ENCODE data around the gene GIPC2. TPM values are rescaled to one million over a fixed set of nuclear protein-coding genes. Genes with fewer than 3 reads are reported as not detected.
"Not testable (repeated sequence)": the region's sequence is repeated elsewhere in the genome, so short reads cannot be mapped to it uniquely, and the experiment has no call there.

The GIPC2 gene, protein sequence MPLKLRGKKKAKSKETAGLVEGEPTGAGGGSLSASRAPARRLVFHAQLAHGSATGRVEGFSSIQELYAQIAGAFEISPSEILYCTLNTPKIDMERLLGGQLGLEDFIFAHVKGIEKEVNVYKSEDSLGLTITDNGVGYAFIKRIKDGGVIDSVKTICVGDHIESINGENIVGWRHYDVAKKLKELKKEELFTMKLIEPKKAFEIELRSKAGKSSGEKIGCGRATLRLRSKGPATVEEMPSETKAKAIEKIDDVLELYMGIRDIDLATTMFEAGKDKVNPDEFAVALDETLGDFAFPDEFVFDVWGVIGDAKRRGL
- polyA plus RNA-seq (2011; rRNA removed) (not detected in 2 replicates), polyA plus RNA-seq (2017; fragmentation: RNase III; extraction: RNeasy Plus Mini Kit Qiagen cat#74134 plus additional on column Dnase treatment) (0.04 to 0.07 TPM (median 0.06 TPM) in 3 replicates), polyA minus RNA-seq (2011; rRNA and poly(A)+ RNA removed) (not detected in 2 replicates)
- not detected in 2 replicates for polyA plus RNA-seq (2012; cell fraction: cytosol; rRNA removed)
- not detected in 2 replicates for polyA plus RNA-seq (2012; cell fraction: nucleus; rRNA removed)

DNA sequence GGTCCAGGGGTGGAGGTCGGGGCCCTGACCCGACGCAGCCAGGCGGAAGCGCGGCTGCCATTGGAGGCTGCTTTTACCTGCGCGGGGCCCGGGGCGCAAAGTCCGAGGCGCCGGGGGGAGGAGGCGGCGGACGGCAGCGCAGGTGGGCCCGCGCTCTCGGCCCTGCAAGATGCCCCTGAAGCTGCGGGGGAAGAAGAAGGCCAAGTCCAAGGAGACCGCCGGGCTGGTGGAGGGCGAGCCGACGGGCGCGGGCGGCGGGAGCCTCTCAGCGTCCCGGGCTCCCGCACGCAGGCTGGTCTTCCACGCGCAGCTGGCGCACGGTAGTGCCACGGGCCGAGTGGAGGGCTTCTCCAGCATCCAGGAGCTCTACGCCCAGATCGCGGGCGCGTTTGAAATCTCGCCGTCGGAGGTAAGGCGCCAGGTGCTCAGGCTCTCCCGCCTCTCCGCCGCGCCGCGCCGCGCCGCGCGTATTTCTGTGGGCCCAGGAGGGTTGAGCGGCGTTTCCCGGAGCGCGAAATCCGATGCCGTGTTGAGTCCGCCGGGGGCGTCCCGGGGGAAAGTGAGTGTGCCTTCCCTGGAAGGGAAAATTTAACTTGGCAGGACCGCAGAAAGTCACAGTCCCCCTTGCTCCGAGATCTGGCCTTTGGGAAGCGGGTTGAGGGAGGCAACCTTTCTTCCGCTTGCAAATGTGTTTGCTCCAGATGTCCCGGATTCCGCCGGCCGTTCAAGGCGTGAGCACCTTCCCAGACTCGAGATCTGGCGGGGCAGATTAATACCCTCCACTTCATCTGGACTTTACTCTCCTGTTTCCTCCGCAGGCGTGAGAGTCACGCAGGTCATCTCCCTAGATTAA lies at the start of gene GIPC2:
TSS of gene GIPC2 (plus strand) at position 41 of the 853 bp plus-strand sequence. CDS start at position 170, 129 bp downstream.
- no peak for TF ChIP-seq RAD21 (conservative IDR thresholded peaks at IDR 0.05 in 1 of 2, IDR thresholded peaks at IDR 0.05 in 1 of 2)
- TF ChIP-seq, protein P1, sequence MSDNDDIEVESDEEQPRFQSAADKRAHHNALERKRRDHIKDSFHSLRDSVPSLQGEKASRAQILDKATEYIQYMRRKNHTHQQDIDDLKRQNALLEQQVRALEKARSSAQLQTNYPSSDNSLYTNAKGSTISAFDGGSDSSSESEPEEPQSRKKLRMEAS (IDR thresholded peaks at IDR 0.05), result no peak
- TF ChIP-seq HOXB5 (CRISPR knock-in tag; IDR thresholded peaks at IDR 0.05), result no peak
- no peak for TF ChIP-seq FOSL2 (IDR thresholded peaks at IDR 0.05)
- TF ChIP-seq FOSL2 (CRISPR knock-in tag; IDR thresholded peaks at IDR 0.05), result no peak
- TF ChIP-seq MYC (IDR thresholded peaks at IDR 0.05; ENCODE audit: borderline replicate concordance, low read length), result no peak
- TF ChIP-seq, protein P2, sequence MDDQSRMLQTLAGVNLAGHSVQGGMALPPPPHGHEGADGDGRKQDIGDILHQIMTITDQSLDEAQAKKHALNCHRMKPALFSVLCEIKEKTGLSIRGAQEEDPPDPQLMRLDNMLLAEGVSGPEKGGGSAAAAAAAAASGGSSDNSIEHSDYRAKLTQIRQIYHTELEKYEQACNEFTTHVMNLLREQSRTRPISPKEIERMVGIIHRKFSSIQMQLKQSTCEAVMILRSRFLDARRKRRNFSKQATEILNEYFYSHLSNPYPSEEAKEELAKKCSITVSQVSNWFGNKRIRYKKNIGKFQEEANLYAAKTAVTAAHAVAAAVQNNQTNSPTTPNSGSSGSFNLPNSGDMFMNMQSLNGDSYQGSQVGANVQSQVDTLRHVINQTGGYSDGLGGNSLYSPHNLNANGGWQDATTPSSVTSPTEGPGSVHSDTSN (IDR thresholded peaks at IDR 0.05), result no peak
- no peak for TF ChIP-seq SREBF2 (IDR thresholded peaks at IDR 0.05)
- H3K4me3 ChIP-seq, result no peak within 1 kb of the TSS
- FAIRE-seq, result no peak
- no peak within 1 kb of the TSS for H3K4me2 ChIP-seq
- CTCF ChIA-PET, result interaction anchor here (1.2 kb wide), 1 partner anchor 68 kb away, joined by 5 read pairs; no protein-coding TSS in a partner anchor
- ATAC-seq, result no peak
- no peak within 1 kb of the TSS for H3K27ac ChIP-seq
- no peak for DNase-seq (ENCODE audit: low read depth in 1 of 2, low spot score in 1 of 2)
- WGBS (ENCODE audit: missing lambda C conversion rate), result 80% methylated on average over 51 of the region's 85 CpGs
- H3K4me1 ChIP-seq, result no peaks in the 10 kb centered on the region
- H3K9me3 ChIP-seq, result no peaks in the 10 kb centered on the region
- POLR2A ChIA-PET, result no interaction called here

DNA sequence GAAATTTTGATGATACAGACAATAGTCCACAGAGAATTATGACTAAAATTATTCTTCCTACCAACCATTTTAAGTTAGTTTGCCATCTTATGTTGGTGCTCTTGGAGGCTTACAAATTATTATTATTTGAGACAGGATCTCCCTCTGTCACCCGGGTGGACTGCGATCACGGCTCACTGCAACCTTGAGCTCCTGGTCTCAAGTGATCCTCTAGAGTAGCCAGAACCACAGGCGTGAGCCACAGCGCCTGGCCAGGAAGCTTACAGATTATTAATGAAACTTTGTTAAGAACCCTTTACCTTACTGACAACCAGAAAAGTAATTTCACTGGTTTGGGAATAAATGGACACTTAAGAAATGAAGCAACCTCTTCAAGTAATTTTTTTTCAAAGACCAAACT lies 49.0 kb upstream of the GIPC2 start:
- DNase-seq (ENCODE audit: low read depth in 1 of 2, low spot score in 1 of 2), result no peak
- ATAC-seq, result no peak
- Histone ChIP-seq H3K4me3 (no peak overlapping the region), H3K4me1 (peaks cover 26% of the 10 kb centered on the region), H3K4me2 (no peak overlapping the region), H3K9me3 (no peaks in the 10 kb centered on the region), H3K27ac (no peak overlapping the region)
- 91% methylated on average over 5 of the region's 5 CpGs for WGBS (ENCODE audit: missing lambda C conversion rate)
- TF ChIP-seq, protein P3, sequence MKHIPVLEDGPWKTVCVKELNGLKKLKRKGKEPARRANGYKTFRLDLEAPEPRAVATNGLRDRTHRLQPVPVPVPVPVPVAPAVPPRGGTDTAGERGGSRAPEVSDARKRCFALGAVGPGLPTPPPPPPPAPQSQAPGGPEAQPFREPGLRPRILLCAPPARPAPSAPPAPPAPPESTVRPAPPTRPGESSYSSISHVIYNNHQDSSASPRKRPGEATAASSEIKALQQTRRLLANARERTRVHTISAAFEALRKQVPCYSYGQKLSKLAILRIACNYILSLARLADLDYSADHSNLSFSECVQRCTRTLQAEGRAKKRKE (CRISPR knock-in tag; IDR thresholded peaks at IDR 0.05; ENCODE audit: low read depth), result no peak
- TF ChIP-seq EP300 (IDR thresholded peaks at IDR 0.05), result no peak
- no peak for TF ChIP-seq NFE2L2 (conservative IDR thresholded peaks at IDR 0.05; ENCODE audit: low read length)
- TF ChIP-seq KDM1A (IDR thresholded peaks at IDR 0.05; ENCODE audit: low read depth), result no peak
- TF ChIP-seq EHMT2 (IDR thresholded peaks at IDR 0.05; ENCODE audit: low read depth), result no peak
- no peak for TF ChIP-seq EHF (CRISPR knock-in tag; IDR thresholded peaks at IDR 0.05)
- TF ChIP-seq JUNB (IDR thresholded peaks at IDR 0.05), result no peak
- TF ChIP-seq RAD21 (conservative IDR thresholded peaks at IDR 0.05 in 1 of 2, IDR thresholded peaks at IDR 0.05 in 1 of 2), result no peak
- no peak for TF ChIP-seq CBX8 (IDR thresholded peaks at IDR 0.05)
- no peak for TF ChIP-seq SREBF2 (IDR thresholded peaks at IDR 0.05)
- no peak for TF ChIP-seq JUN (IDR thresholded peaks at IDR 0.05)
- no peak for TF ChIP-seq CBX2 (IDR thresholded peaks at IDR 0.05; ENCODE audit: borderline replicate concordance, low read depth)
- TF ChIP-seq, protein P4, sequence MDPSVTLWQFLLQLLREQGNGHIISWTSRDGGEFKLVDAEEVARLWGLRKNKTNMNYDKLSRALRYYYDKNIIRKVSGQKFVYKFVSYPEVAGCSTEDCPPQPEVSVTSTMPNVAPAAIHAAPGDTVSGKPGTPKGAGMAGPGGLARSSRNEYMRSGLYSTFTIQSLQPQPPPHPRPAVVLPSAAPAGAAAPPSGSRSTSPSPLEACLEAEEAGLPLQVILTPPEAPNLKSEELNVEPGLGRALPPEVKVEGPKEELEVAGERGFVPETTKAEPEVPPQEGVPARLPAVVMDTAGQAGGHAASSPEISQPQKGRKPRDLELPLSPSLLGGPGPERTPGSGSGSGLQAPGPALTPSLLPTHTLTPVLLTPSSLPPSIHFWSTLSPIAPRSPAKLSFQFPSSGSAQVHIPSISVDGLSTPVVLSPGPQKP (IDR thresholded peaks at IDR 0.05; ENCODE audit: low read depth, low read length), result no peak
- TF ChIP-seq, protein P5, sequence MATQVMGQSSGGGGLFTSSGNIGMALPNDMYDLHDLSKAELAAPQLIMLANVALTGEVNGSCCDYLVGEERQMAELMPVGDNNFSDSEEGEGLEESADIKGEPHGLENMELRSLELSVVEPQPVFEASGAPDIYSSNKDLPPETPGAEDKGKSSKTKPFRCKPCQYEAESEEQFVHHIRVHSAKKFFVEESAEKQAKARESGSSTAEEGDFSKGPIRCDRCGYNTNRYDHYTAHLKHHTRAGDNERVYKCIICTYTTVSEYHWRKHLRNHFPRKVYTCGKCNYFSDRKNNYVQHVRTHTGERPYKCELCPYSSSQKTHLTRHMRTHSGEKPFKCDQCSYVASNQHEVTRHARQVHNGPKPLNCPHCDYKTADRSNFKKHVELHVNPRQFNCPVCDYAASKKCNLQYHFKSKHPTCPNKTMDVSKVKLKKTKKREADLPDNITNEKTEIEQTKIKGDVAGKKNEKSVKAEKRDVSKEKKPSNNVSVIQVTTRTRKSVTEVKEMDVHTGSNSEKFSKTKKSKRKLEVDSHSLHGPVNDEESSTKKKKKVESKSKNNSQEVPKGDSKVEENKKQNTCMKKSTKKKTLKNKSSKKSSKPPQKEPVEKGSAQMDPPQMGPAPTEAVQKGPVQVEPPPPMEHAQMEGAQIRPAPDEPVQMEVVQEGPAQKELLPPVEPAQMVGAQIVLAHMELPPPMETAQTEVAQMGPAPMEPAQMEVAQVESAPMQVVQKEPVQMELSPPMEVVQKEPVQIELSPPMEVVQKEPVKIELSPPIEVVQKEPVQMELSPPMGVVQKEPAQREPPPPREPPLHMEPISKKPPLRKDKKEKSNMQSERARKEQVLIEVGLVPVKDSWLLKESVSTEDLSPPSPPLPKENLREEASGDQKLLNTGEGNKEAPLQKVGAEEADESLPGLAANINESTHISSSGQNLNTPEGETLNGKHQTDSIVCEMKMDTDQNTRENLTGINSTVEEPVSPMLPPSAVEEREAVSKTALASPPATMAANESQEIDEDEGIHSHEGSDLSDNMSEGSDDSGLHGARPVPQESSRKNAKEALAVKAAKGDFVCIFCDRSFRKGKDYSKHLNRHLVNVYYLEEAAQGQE (IDR thresholded peaks at IDR 0.05), result no peak
- no peak for TF ChIP-seq FOSL2 (IDR thresholded peaks at IDR 0.05)
- no peak for TF ChIP-seq FOSL2 (CRISPR knock-in tag; IDR thresholded peaks at IDR 0.05)
- CTCF ChIA-PET, result interaction anchor here (1.5 kb wide), 1 partner anchor 118 kb away, joined by 5 read pairs; no protein-coding TSS in a partner anchor
- FAIRE-seq, result no peak
- POLR2A ChIA-PET, result no interaction called here

DNA sequence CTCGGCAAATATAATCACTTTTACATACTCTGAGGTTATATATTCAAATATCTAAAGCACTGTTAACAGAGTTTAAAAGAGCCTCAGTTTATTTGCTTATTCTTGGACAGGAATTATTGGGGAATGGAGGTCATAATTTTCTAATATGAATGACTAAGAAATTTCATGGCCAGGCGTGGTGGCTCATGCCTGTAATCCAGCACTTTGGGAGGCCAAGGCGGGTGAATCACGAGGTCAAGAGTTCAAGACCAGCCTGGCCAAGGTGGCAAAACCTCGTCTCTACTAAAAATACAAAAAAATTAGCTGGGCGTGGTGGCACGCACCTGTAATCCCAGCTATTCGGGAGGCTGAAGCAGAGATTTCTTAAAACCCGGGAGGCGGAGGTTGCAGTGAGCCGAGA lies 45.2 kb upstream of the GIPC2 start:
- POLR2A ChIA-PET, result interaction anchor here (6.2 kb wide), 1 partner anchor 19 kb away, joined by 63 read pairs; no protein-coding TSS in a partner anchor
- not testable (repeated sequence) for H3K4me3 ChIP-seq; FAIRE-seq; ATAC-seq; H3K4me2 ChIP-seq; H3K9me3 ChIP-seq; DNase-seq (ENCODE audit: low read depth in 1 of 2, low spot score in 1 of 2)
- WGBS (ENCODE audit: missing lambda C conversion rate), result 75% methylated on average over 11 of the region's 11 CpGs
- CTCF ChIA-PET, result interaction anchor here (0.6 kb wide), 1 partner anchor 295 kb away, joined by 3 read pairs; no protein-coding TSS in a partner anchor
- Histone ChIP-seq H3K27ac (peak overlapping the region in 1 of 2 experiments; percentile 73; a peak in 3 of 6 replicates), H3K4me1 (peaks cover 31% of the 10 kb centered on the region)
